Neural progenitor cell (in vitro differentiated cells): ENCODE data around the gene TERB2. TPM values are rescaled to one million over a fixed set of nuclear protein-coding genes. Genes with fewer than 3 reads are reported as not detected.
"Not testable (repeated sequence)": the region's sequence is repeated elsewhere in the genome, so short reads cannot be mapped to it uniquely, and the experiment has no call there.

Experiments
- DNase-seq: peaks from one replicate; pipeline ENCODE4 v3.0.0-alpha.2; 2016; ENCODE audit warnings: low spot score
- H2AFZ ChIP-seq: fragments of 200-600 bp; sonication (generic); replicated peaks from 2 replicates; pipeline ENCODE4 v1.6.1; 2016; ENCODE audit warnings: antibody characterized with exemption
- H3F3A ChIP-seq: fragments of 200-600 bp; sonication (generic); 2 replicates; pipeline ENCODE4 v1.6.1; 2016; ENCODE audit warnings: antibody characterized with exemption, low read depth
- H3K27ac ChIP-seq: fragments of 200-600 bp; sonication (generic); 2 replicates; pipeline ENCODE4 v1.5.1; 2016; ENCODE audit warnings: mild to moderate bottlenecking
- H3K27me3 ChIP-seq: fragments of 200-600 bp; sonication (generic); 2 replicates; pipeline ENCODE4 v1.6.1; 2016; ENCODE audit warnings: mild to moderate bottlenecking, moderate library complexity
- H3K36me3 ChIP-seq: fragments of 200-600 bp; sonication (generic); 2 replicates; pipeline ENCODE4 v1.5.1; 2016
- H3K4me1 ChIP-seq: fragments of 200-600 bp; sonication (generic); 2 replicates; pipeline ENCODE4 v1.6.1; 2016; ENCODE audit warnings: mixed run types
- H3K4me2 ChIP-seq: fragments of 200-600 bp; sonication (generic); 2 replicates; pipeline ENCODE4 v1.6.1; 2016
- H3K4me3 ChIP-seq: fragments of 200-600 bp; sonication (generic); 2 replicates; pipeline ENCODE4 v1.5.1; 2016
- H3K79me2 ChIP-seq: fragments of 200-600 bp; sonication (generic); 2 replicates; pipeline ENCODE4 v1.6.1; 2016; ENCODE audit warnings: low read depth
- H3K9ac ChIP-seq: fragments of 200-600 bp; sonication (generic); 2 replicates; pipeline ENCODE4 v1.6.1; 2016
- H3K9me3 ChIP-seq: fragments of 200-600 bp; sonication (generic); 2 replicates; pipeline ENCODE4 v1.5.1; 2016; ENCODE audit warnings: low read depth
- H4K20me1 ChIP-seq: fragments of 200-600 bp; sonication (generic); 2 replicates; pipeline ENCODE4 v1.6.1; 2016; ENCODE audit warnings: low read depth
- H3K27ac Mint-ChIP-seq: 3 replicates; pipeline ENCODE4 v1.8.0; 2021; ENCODE audit warnings: mixed read lengths
- H3K27me3 Mint-ChIP-seq: 2 replicates; pipeline ENCODE4 v1.8.0; 2022; ENCODE audit warnings: low read depth, mild to moderate bottlenecking, inconsistent platforms, moderate library complexity, mixed read lengths; ENCODE audit not compliant: insufficient read depth
- H3K36me3 Mint-ChIP-seq: 3 replicates; pipeline ENCODE4 v1.8.0; 2021; ENCODE audit warnings: mixed read lengths
- H3K4me1 Mint-ChIP-seq: 3 replicates; pipeline ENCODE4 v1.8.0; 2021; ENCODE audit warnings: mixed read lengths
- H3K4me3 Mint-ChIP-seq: 3 replicates; pipeline ENCODE4 v1.8.0; 2021; ENCODE audit warnings: mild to moderate bottlenecking, moderate library complexity, mixed read lengths
- H3K9me3 Mint-ChIP-seq: 3 replicates; pipeline ENCODE4 v1.8.0; 2020; ENCODE audit warnings: mixed read lengths
- CTCF ChIP-seq: fragments of 200-600 bp; sonication (generic); IDR thresholded peaks from 2 replicates; pipeline ENCODE4 v1.5.1; 2017; ENCODE audit warnings: antibody characterized with exemption, mild to moderate bottlenecking
- EZH2 ChIP-seq: fragments of 200-600 bp; sonication (generic); IDR thresholded peaks from 2 replicates; pipeline ENCODE4 v1.6.1; 2017; ENCODE audit warnings: antibody characterized with exemption, mild to moderate bottlenecking, moderate library complexity
- EZH2phosphoT487 ChIP-seq: fragments of 200-600 bp; sonication (generic); IDR thresholded peaks from 2 replicates; pipeline ENCODE4 v1.6.1; 2017; ENCODE audit warnings: antibody characterized with exemption
- total RNA-seq: library from RNA; depleted of rRNA; stranded (reverse); fragments of >200 nt; gene quantifications from 2 replicates; pipeline ENCODE4 v1.2.3, GENCODE V29; 2015; ENCODE audit warnings: low replicate concordance

The TERB2 gene
- total RNA-seq, 1 donor from 2014 or later: not detected

- Mint-ChIP-seq H3K9me3 (no peaks in the 10 kb centered on the region), H3K4me1 (no peaks in the 10 kb centered on the region), H3K4me3 (no peak overlapping the region), H3K36me3 (no peaks in the 10 kb centered on the region), H3K27me3 (no peaks in the 10 kb centered on the region), H3K27ac (no peak overlapping the region)
- H3K4me2 ChIP-seq: no peak overlapping the region
- H4K20me1 ChIP-seq: no peaks in the 10 kb centered on the region
- no peak overlapping the region for H3K9ac ChIP-seq
- no peaks in the 10 kb centered on the region for H3K9me3 ChIP-seq
- TF ChIP-seq EZH2: no peak
- H3K4me3 ChIP-seq: no peak overlapping the region
- no peaks in the 10 kb centered on the region for H3K36me3 ChIP-seq
- H3K4me1 ChIP-seq: peaks cover 4% of the 10 kb centered on the region
- H3F3A ChIP-seq: no peaks in the 10 kb centered on the region
- no peak overlapping the region for H2AFZ ChIP-seq
- DNase-seq: no peak
- H3K27ac ChIP-seq: no peak overlapping the region
- H3K79me2 ChIP-seq: no peaks in the 10 kb centered on the region
- no peaks in the 10 kb centered on the region for H3K27me3 ChIP-seq
Observed at GRCh38 chr15:44918136-44918535, 38.4 kb upstream of the TERB2 start.

GRCh38 chr15:44928658-44929057 lies 27.8 kb upstream of the TERB2 start:
- not testable (repeated sequence) for H3K36me3 Mint-ChIP-seq, H3K4me3 ChIP-seq, DNase-seq, H3K9ac ChIP-seq, H3K9me3 ChIP-seq, H3K36me3 ChIP-seq, H3K27me3 ChIP-seq, H3K27me3 Mint-ChIP-seq, H3K27ac ChIP-seq, H3K27ac Mint-ChIP-seq, H3K79me2 ChIP-seq, H3K9me3 Mint-ChIP-seq, H3K4me1 Mint-ChIP-seq, H3K4me2 ChIP-seq, H4K20me1 ChIP-seq, H3K4me3 Mint-ChIP-seq, H2AFZ ChIP-seq, H3K4me1 ChIP-seq, H3F3A ChIP-seq

- H3K79me2 ChIP-seq, H3K36me3 ChIP-seq, H3K36me3 Mint-ChIP-seq, H4K20me1 ChIP-seq, H3K27me3 ChIP-seq, H3K4me1 Mint-ChIP-seq, H3K4me1 ChIP-seq, H3K9ac ChIP-seq, DNase-seq, H3K27me3 Mint-ChIP-seq, H3K9me3 Mint-ChIP-seq, H3K27ac ChIP-seq, H3K4me3 Mint-ChIP-seq, H3K9me3 ChIP-seq, H3F3A ChIP-seq, H3K4me3 ChIP-seq, H3K27ac Mint-ChIP-seq, H3K4me2 ChIP-seq, H2AFZ ChIP-seq: not testable (repeated sequence)
Observed at GRCh38 chr15:44930283-44930682, 26.2 kb upstream of the TERB2 start.

- not testable (repeated sequence) for H3K9me3 Mint-ChIP-seq, H3K27ac ChIP-seq, H3K79me2 ChIP-seq, H3K4me1 Mint-ChIP-seq, H3K27me3 Mint-ChIP-seq, H3F3A ChIP-seq, H3K4me2 ChIP-seq, H3K4me3 ChIP-seq, H3K9me3 ChIP-seq, H3K27me3 ChIP-seq, DNase-seq, H3K36me3 ChIP-seq, H3K4me1 ChIP-seq, H4K20me1 ChIP-seq, H3K4me3 Mint-ChIP-seq, H2AFZ ChIP-seq, H3K9ac ChIP-seq, H3K36me3 Mint-ChIP-seq, H3K27ac Mint-ChIP-seq
Observed at GRCh38 chr15:44958302-44958701, 1.8 kb downstream of the TERB2 start.

GRCh38 chr15:44968475-44968874 lies 12.0 kb downstream of the TERB2 start:
- Histone ChIP-seq H3F3A (no peaks in the 10 kb centered on the region), H3K36me3 (no peaks in the 10 kb centered on the region), H4K20me1 (no peaks in the 10 kb centered on the region), H3K27me3 (no peaks in the 10 kb centered on the region), H3K4me2 (no peak overlapping the region), H2AFZ (no peak overlapping the region), H3K4me3 (no peak overlapping the region), H3K27ac (no peak overlapping the region), H3K4me1 (no peaks in the 10 kb centered on the region), H3K9ac (no peak overlapping the region), H3K9me3 (no peaks in the 10 kb centered on the region), H3K79me2 (no peaks in the 10 kb centered on the region)
- Mint-ChIP-seq H3K36me3 (no peaks in the 10 kb centered on the region), H3K4me3 (no peak overlapping the region), H3K27ac (no peak overlapping the region), H3K9me3 (no peaks in the 10 kb centered on the region), H3K4me1 (no peaks in the 10 kb centered on the region), H3K27me3 (peaks cover 5% of the 10 kb centered on the region)
- no peak for TF ChIP-seq CTCF
- TF ChIP-seq EZH2: no peak
- no peak for TF ChIP-seq EZH2phosphoT487
- no peak for DNase-seq
